ENCODE measurements around the gene ZNF283. TPM values are rescaled to one million over a fixed set of nuclear protein-coding genes. Genes with fewer than 3 reads are reported as not detected.
"Not testable (repeated sequence)": the region's sequence is repeated elsewhere in the genome, so short reads cannot be mapped to it uniquely, and the experiment has no call there.

The ZNF283 gene
- total RNA-seq, 1 experiment from 2014 or later = 5.6 TPM

- DNase-seq (ENCODE audit: low read depth) = no peak
Measured at GRCh38 chr19:43848821-43849220, 21.7 kb downstream of the ZNF283 start.

GRCh38 chr19:43858174-43858573 is 31.1 kb downstream of the ZNF283 start:
- no peak for DNase-seq (ENCODE audit: low read depth)

- DNase-seq (ENCODE audit: low read depth) = not testable (repeated sequence)
Measured at GRCh38 chr19:43866923-43867322, 39.8 kb downstream of the ZNF283 start.

- DNase-seq (ENCODE audit: low read depth) = peak; percentile 39
Measured at GRCh38 chr19:43872547-43873336, 45.6 kb downstream of the ZNF283 start.

- no peak for DNase-seq (ENCODE audit: low read depth)
Measured at GRCh38 chr19:43880483-43880882, 53.4 kb downstream of the ZNF283 start.

- DNase-seq (ENCODE audit: low read depth) = no peak
Measured at GRCh38 chr19:43883864-43884263, 56.7 kb downstream of the ZNF283 start, which contains the start of gene ZNF404. ZNF404 (minus strand) TSS chr19:43883964.

GRCh38 chr19:43895727-43896308 is 68.7 kb downstream of the ZNF283 start:
- no peak for DNase-seq (ENCODE audit: low read depth)

Other genes with a start within 250 kb of the ZNF283 start
- gene IRGQ, start 231.2 kb upstream of the ZNF283 start, total RNA-seq (2014; rRNA removed; shearing (Covaris generic)) = 16.2 and 26.6 TPM in 2 replicates
- 15.5 and 16.3 TPM in 2 replicates for gene ZNF576, start 230.7 kb upstream of the ZNF283 start, total RNA-seq (2014; rRNA removed; shearing (Covaris generic))
- 0.05 and 0.30 TPM in 2 replicates for gene SRRM5, start 215.2 kb upstream of the ZNF283 start, total RNA-seq (2014; rRNA removed; shearing (Covaris generic))
- gene ZNF428, start 207.7 kb upstream of the ZNF283 start, total RNA-seq (2014; rRNA removed; shearing (Covaris generic)) = 36.2 and 45.0 TPM in 2 replicates
- gene CADM4, start 187.5 kb upstream of the ZNF283 start, total RNA-seq (2014; rRNA removed; shearing (Covaris generic)) = 1.5 and 4.0 TPM in 2 replicates
- 92.1 and 117 TPM in 2 replicates for gene PLAUR, start 157.2 kb upstream of the ZNF283 start, total RNA-seq (2014; rRNA removed; shearing (Covaris generic))
- not detected in 2 replicates for gene IRGC, start 111.2 kb upstream of the ZNF283 start, total RNA-seq (2014; rRNA removed; shearing (Covaris generic))
- 16.0 and 24.0 TPM in 2 replicates for gene SMG9, start 72.4 kb upstream of the ZNF283 start, total RNA-seq (2014; rRNA removed; shearing (Covaris generic))
- 20.6 and 30.3 TPM in 2 replicates for gene KCNN4, start 46.3 kb upstream of the ZNF283 start, total RNA-seq (2014; rRNA removed; shearing (Covaris generic))
- 2.1 and 5.5 TPM in 2 replicates for gene LYPD5, start 24.9 kb upstream of the ZNF283 start, total RNA-seq (2014; rRNA removed; shearing (Covaris generic))
- 1.7 and 2.0 TPM in 2 replicates for gene ZNF404, start 56.6 kb downstream of the ZNF283 start, total RNA-seq (2014; rRNA removed; shearing (Covaris generic))
- 11.2 and 18.8 TPM in 2 replicates for gene ZNF45, start 108.0 kb downstream of the ZNF283 start, total RNA-seq (2014; rRNA removed; shearing (Covaris generic))
- 3.6 and 7.2 TPM in 2 replicates for gene ZNF221, start 123.9 kb downstream of the ZNF283 start, total RNA-seq (2014; rRNA removed; shearing (Covaris generic))
- gene ZNF155, start 156.9 kb downstream of the ZNF283 start, total RNA-seq (2014; rRNA removed; shearing (Covaris generic)) = 6.1 and 10.2 TPM in 2 replicates
- gene ZNF230, start 175.6 kb downstream of the ZNF283 start, total RNA-seq (2014; rRNA removed; shearing (Covaris generic)) = 4.3 and 9.2 TPM in 2 replicates
- gene ZNF222, start 198.1 kb downstream of the ZNF283 start, total RNA-seq (2014; rRNA removed; shearing (Covaris generic)) = 6.1 and 10.8 TPM in 2 replicates
- gene ZNF223, start 224.7 kb downstream of the ZNF283 start, total RNA-seq (2014; rRNA removed; shearing (Covaris generic)) = 4.4 and 8.6 TPM in 2 replicates
- 1.3 and 2.6 TPM in 2 replicates for gene ZNF284, start 244.8 kb downstream of the ZNF283 start, total RNA-seq (2014; rRNA removed; shearing (Covaris generic))